Activated CD4-positive, CD25-positive, alpha-beta regulatory T cell treated with anti-CD3 and anti-CD28 coated beads, Interleukin-2, amount 50 U/mL, for 16 hours (primary cell): Measurements from ENCODE around the gene SYT15B.
"Not testable (repeated sequence)": the region's sequence is repeated elsewhere in the genome, so short reads cannot be mapped to it uniquely, and the experiment has no call there.

Experiments used
- DNase-seq: peaks from one replicate; pipeline ENCODE4 v3.0.0-alpha.2; 2020; ENCODE audit warnings: low read depth, low spot score

The SYT15B gene

DNA sequence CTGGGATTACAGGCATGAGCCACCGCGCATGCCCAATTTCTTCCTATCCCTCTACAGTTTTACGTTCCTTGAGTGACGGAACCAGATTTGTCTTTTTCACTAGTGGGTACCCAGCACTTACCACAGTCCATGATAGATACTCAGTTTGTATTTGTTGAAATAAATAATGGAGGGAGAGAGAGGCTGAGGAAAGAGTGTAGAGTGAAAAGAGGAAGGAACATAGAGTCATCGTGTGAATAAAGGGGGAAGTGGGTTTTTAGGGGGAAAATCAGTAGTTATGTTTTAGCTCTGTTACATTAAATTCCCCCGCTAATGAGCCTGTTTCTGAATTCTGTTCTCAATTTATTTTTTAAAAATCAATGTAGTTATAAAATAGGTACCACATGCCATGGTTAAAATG, 37.7 kb downstream of the SYT15B start:
- not testable (repeated sequence) for DNase-seq

DNA sequence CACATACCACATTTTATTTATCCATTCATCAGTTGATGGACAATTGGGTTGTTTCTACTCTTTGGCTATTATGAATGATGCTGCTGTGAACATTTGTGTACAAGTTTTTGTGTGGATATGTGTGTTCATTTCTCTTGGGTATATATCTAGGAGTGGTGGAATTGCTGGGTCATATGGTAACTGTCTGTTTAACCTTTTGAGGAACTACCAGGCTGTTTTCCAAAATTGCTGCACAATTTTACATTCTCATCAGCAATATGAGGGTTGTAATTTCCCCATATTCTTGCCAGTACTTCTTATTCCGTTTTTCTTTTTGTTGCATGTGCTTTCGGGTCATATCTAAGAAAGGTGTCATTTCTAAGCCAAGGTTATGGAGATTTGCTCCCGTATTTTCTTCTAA, 38.3 kb downstream of the SYT15B start:
- not testable (repeated sequence) for DNase-seq

DNA sequence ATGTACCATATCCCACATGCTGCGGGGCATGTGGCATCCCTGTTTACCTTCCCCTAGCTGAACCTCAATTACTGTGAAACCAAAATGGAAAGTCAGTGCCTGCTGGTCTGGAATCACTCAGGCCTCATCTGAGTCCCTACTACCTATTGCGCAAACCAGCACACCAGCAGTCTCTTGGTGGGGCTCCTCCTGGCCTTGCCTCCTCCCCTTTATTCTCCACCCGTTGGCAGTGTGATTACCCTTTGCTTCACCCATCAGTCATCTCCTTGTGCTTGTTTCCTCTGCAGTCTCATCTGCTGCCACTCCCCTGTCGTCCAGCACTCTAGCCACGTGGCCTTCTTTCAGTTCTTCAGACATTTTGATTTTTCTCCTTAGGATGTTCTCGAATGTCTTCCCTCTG, 39.3 kb downstream of the SYT15B start:
- DNase-seq, result not testable (repeated sequence)

DNA sequence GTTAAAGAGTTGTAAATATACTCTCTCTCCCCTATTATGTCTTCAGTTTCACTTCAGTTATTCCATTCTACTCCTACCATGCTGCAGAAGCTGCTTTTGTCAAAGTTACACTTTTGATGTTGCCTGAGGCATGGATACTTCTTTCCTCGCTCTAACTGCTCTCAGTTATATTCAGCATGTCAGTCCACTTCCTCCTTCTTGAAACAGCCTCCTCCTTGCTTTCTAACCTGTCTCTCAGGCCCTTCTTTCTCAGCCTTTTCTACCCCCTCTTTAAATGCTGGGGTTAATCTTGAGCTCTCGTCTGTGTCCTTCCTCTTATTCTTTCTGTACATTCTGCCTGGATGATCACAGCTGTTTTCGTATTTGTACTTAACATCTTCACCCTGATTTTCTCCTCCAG, 40.0 kb downstream of the SYT15B start:
- not testable (repeated sequence) for DNase-seq

DNA sequence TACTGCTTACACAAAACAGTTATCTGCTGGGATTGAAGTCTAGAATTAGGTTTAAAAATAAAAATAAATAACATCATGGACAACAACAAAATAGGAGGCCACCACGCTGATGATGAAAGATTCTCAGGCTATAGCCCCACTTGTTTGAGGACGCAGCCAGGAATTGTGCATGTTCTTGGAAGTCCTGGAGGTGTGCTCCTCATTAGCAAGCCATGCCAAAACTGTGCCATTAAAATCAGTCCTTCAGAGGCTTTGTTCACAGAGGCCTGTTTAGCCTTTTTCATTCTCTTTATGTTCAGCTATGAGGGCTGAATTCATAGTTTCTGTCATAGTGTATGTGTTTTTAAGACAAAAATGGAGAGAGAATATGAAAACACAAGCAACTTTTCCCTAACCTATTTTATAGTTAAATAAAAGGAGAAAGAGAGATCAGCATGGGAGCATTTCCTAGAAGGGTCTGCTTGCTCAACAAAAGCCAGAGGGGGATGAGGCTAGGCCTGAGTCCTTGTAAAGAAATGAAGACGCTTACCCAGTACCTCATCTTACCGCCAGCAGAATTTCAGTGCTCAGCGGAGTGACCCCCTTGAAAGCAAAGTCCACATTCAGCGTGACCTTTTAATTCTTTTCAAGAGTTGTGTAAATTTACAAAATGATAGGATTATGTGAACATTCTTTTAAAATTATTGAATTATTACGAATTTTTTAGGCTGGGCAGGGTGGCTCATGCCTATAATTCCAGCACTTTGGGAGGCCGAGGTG, 46.2 kb downstream of the SYT15B start:
- not testable (repeated sequence) for DNase-seq
